Trophoblast cell (in vitro differentiated cells and primary cell): ENCODE data around the gene CYP26B1.

ENCODE experiments used
- DNase-seq, 2 donors: peaks; one replicate each; pipeline ENCODE4 v3.0.0-alpha.2; 2016
- H2AFZ ChIP-seq: 2 replicates; pipeline ENCODE4 v1.6.1; 2013; ENCODE audit warnings: low read length, moderate library complexity, mild to moderate bottlenecking; ENCODE audit not compliant: insufficient read depth, poor library complexity
- H2AK5ac ChIP-seq: 2 replicates; pipeline ENCODE4 v1.6.1; 2013; ENCODE audit warnings: mild to moderate bottlenecking, low read length
- H2BK120ac ChIP-seq: 2 replicates; pipeline ENCODE4 v1.6.1; 2013; ENCODE audit warnings: low read length, mild to moderate bottlenecking, moderate library complexity; ENCODE audit not compliant: insufficient read depth, poor library complexity
- H2BK12ac ChIP-seq: 2 replicates; pipeline ENCODE4 v1.6.1; 2013; ENCODE audit warnings: mild to moderate bottlenecking, low read length, moderate library complexity
- H2BK5ac ChIP-seq: 2 replicates; pipeline ENCODE4 v1.6.1; 2013; ENCODE audit warnings: low read length, low read depth, moderate library complexity, mild to moderate bottlenecking; ENCODE audit not compliant: poor library complexity
- H3K14ac ChIP-seq: 2 replicates; pipeline ENCODE4 v1.6.1; 2013; ENCODE audit warnings: mild to moderate bottlenecking, low read length
- H3K18ac ChIP-seq: 2 replicates; pipeline ENCODE4 v1.6.1; 2013; ENCODE audit warnings: mild to moderate bottlenecking, low read length
- H3K23ac ChIP-seq: 2 replicates; pipeline ENCODE4 v1.6.1; 2013; ENCODE audit warnings: low read length
- H3K27ac ChIP-seq: 2 replicates; pipeline ENCODE4 v1.5.1; 2013; ENCODE audit warnings: low read depth, mild to moderate bottlenecking, inconsistent platforms, low read length, moderate library complexity
- H3K27me3 ChIP-seq: 2 replicates; pipeline ENCODE4 v1.6.1; 2013; ENCODE audit warnings: inconsistent platforms, mild to moderate bottlenecking, low read length, moderate library complexity; ENCODE audit not compliant: insufficient read depth
- H3K36me3 ChIP-seq, 2 experiments: 1 replicate in 1 of 2; 2 replicates in 1 of 2; pipeline ENCODE4 v1.6.1; 2013; ENCODE audit warnings: low read length in 2 of 2, mild to moderate bottlenecking in 2 of 2, moderate library complexity in 1 of 2; ENCODE audit not compliant: insufficient read depth in 2 of 2, control insufficient read depth in 1 of 2
- H3K4ac ChIP-seq: 2 replicates; pipeline ENCODE4 v1.6.1; 2013; ENCODE audit warnings: low read depth, mild to moderate bottlenecking, low read length, moderate library complexity
- H3K4me1 ChIP-seq, 2 experiments: 1 replicate in 1 of 2; 2 replicates in 1 of 2; pipeline ENCODE4 v1.6.1; 2013; ENCODE audit warnings: low read length in 2 of 2, mild to moderate bottlenecking in 2 of 2, moderate library complexity in 1 of 2; ENCODE audit not compliant: insufficient read depth in 2 of 2, control insufficient read depth in 1 of 2
- H3K4me2 ChIP-seq: 2 replicates; pipeline ENCODE4 v1.6.1; 2013; ENCODE audit warnings: inconsistent platforms, mild to moderate bottlenecking, low read length, moderate library complexity
- H3K4me3 ChIP-seq: 2 replicates; pipeline ENCODE4 v1.5.1; 2013; ENCODE audit warnings: mild to moderate bottlenecking, low read depth, low read length, inconsistent platforms
- H3K79me1 ChIP-seq: one replicate; pipeline ENCODE4 v1.6.1; 2013; ENCODE audit warnings: low read length
- H3K79me2 ChIP-seq: 2 replicates; pipeline ENCODE4 v1.6.1; 2013; ENCODE audit warnings: low read length, mild to moderate bottlenecking; ENCODE audit not compliant: control insufficient read depth, insufficient read depth, poor library complexity
- H3K9ac ChIP-seq: 2 replicates; pipeline ENCODE4 v1.6.1; 2013; ENCODE audit warnings: mild to moderate bottlenecking, low read length
- H3K9me3 ChIP-seq: 2 replicates; pipeline ENCODE4 v1.6.1; 2013; ENCODE audit warnings: low read depth, mild to moderate bottlenecking, control low read depth, inconsistent platforms, low read length; ENCODE audit not compliant: insufficient read depth
- H4K12ac ChIP-seq: 2 replicates; pipeline ENCODE4 v1.6.1; 2013; ENCODE audit warnings: low read depth, mild to moderate bottlenecking, low read length, moderate library complexity
- H4K8ac ChIP-seq: 2 replicates; pipeline ENCODE4 v1.6.1; 2013; ENCODE audit warnings: low read depth, mild to moderate bottlenecking, low read length, moderate library complexity
- H4K91ac ChIP-seq: one replicate; pipeline ENCODE4 v1.6.1; 2013; ENCODE audit warnings: low read depth, mild to moderate bottlenecking, low read length, moderate library complexity
- WGBS: extraction: QIAGEN DNeasy Blood & Tissue Kit; methylation state at CpG from one replicate; pipeline ENCODE4 v1.1.7; 2013; ENCODE audit warnings: missing lambda C conversion rate; ENCODE audit not compliant: insufficient read length, insufficient coverage; ENCODE audit errors: extremely low coverage; 5-methylcytosine and 5-hydroxymethylcytosine counted together

CYP26B1 gene

GRCh38 chr2:72155737-72156136 lies 8.1 kb upstream of the CYP26B1 start:
- no peak overlapping the region for H2AK5ac ChIP-seq
- H3K27me3 ChIP-seq: no peaks in the 10 kb centered on the region
- H3K23ac ChIP-seq: no peak overlapping the region
- no peak overlapping the region for H2BK120ac ChIP-seq
- no peak overlapping the region for H3K18ac ChIP-seq
- no peak overlapping the region for H4K8ac ChIP-seq
- peaks cover 4 to 6% of the 10 kb centered on the region in 2 experiments for H3K4me1 ChIP-seq
- H3K4me3 ChIP-seq: no peak overlapping the region
- WGBS: no CpG with 5 or more reads among the region's 5 CpGs
- H3K9me3 ChIP-seq: no peaks in the 10 kb centered on the region
- no peak overlapping the region for H3K27ac ChIP-seq
- H3K79me1 ChIP-seq: no peaks in the 10 kb centered on the region
- H2BK12ac ChIP-seq: no peak overlapping the region
- no peak overlapping the region for H4K12ac ChIP-seq
- H3K4me2 ChIP-seq: no peak overlapping the region
- H3K36me3 ChIP-seq: no peaks in the 10 kb centered on the region
- H4K91ac ChIP-seq: no peak overlapping the region
- no peak overlapping the region for H2BK5ac ChIP-seq
- no peak overlapping the region for H3K9ac ChIP-seq
- H3K4ac ChIP-seq: no peak overlapping the region
- DNase-seq: no peak
- H3K79me2 ChIP-seq: no peaks in the 10 kb centered on the region
- H3K14ac ChIP-seq: no peak overlapping the region
- H2AFZ ChIP-seq: no peak overlapping the region

GRCh38 chr2:72155151-72155550 lies 7.5 kb upstream of the CYP26B1 start:
- no peak overlapping the region for H4K12ac ChIP-seq
- no peak overlapping the region for H2AFZ ChIP-seq
- peaks cover 4 to 7% of the 10 kb centered on the region in 2 experiments for H3K4me1 ChIP-seq
- H3K4ac ChIP-seq: no peak overlapping the region
- H3K14ac ChIP-seq: no peak overlapping the region
- H3K4me2 ChIP-seq: no peak overlapping the region
- no peaks in the 10 kb centered on the region for H3K79me2 ChIP-seq
- H3K4me3 ChIP-seq: no peak overlapping the region
- WGBS: no CpG with 5 or more reads among the region's 3 CpGs
- no peak overlapping the region for H2BK12ac ChIP-seq
- H2BK5ac ChIP-seq: no peak overlapping the region
- H2BK120ac ChIP-seq: no peak overlapping the region
- DNase-seq: no peak
- no peaks in the 10 kb centered on the region for H3K36me3 ChIP-seq
- no peak overlapping the region for H3K9ac ChIP-seq
- H3K18ac ChIP-seq: no peak overlapping the region
- no peak overlapping the region for H3K23ac ChIP-seq
- no peak overlapping the region for H2AK5ac ChIP-seq
- no peaks in the 10 kb centered on the region for H3K79me1 ChIP-seq
- no peak overlapping the region for H4K91ac ChIP-seq
- H3K27me3 ChIP-seq: no peaks in the 10 kb centered on the region
- no peak overlapping the region for H4K8ac ChIP-seq
- no peaks in the 10 kb centered on the region for H3K9me3 ChIP-seq
- no peak overlapping the region for H3K27ac ChIP-seq

- H2BK12ac ChIP-seq: no peak overlapping the region
- no CpG with 5 or more reads among the region's 16 CpGs for WGBS
- no peak overlapping the region for H3K4me3 ChIP-seq
- H3K4me1 ChIP-seq: peaks cover 8 to 13% of the 10 kb centered on the region in 2 experiments
- no peak overlapping the region for H2BK120ac ChIP-seq
- H3K14ac ChIP-seq: no peak overlapping the region
- no peak overlapping the region for H4K8ac ChIP-seq
- H3K27ac ChIP-seq: no peak overlapping the region
- H3K4ac ChIP-seq: no peak overlapping the region
- H3K4me2 ChIP-seq: no peak overlapping the region
- DNase-seq: no peak
- H3K79me2 ChIP-seq: no peaks in the 10 kb centered on the region
- no peak overlapping the region for H3K23ac ChIP-seq
- no peaks in the 10 kb centered on the region for H3K9me3 ChIP-seq
- peaks cover 6% of the 10 kb centered on the region for H3K27me3 ChIP-seq
- H2AFZ ChIP-seq: no peak overlapping the region
- H3K18ac ChIP-seq: no peak overlapping the region
- no peak overlapping the region for H3K9ac ChIP-seq
- H2BK5ac ChIP-seq: no peak overlapping the region
- no peaks in the 10 kb centered on the region for H3K79me1 ChIP-seq
- H4K91ac ChIP-seq: no peak overlapping the region
- H3K36me3 ChIP-seq: no peaks in the 10 kb centered on the region
- no peak overlapping the region for H2AK5ac ChIP-seq
- H4K12ac ChIP-seq: no peak overlapping the region
These were observed 6.8 kb upstream of the CYP26B1 start for GRCh38 chr2:72154386-72154975.

- Histone ChIP-seq H2BK12ac (no peak overlapping the region), H2AK5ac (no peak overlapping the region), H3K4me3 (no peak overlapping the region), H3K4ac (no peak overlapping the region), H3K23ac (no peak overlapping the region), H3K4me1 (peaks cover 12 to 19% of the 10 kb centered on the region in 2 experiments), H3K79me2 (no peaks in the 10 kb centered on the region), H2BK120ac (no peak overlapping the region), H3K27me3 (peaks cover 11% of the 10 kb centered on the region), H2BK5ac (no peak overlapping the region), H4K8ac (no peak overlapping the region), H3K9me3 (no peaks in the 10 kb centered on the region), H3K14ac (no peak overlapping the region), H3K27ac (no peak overlapping the region), H2AFZ (no peak overlapping the region), H3K18ac (no peak overlapping the region), H4K12ac (no peak overlapping the region), H3K79me1 (no peaks in the 10 kb centered on the region), H4K91ac (no peak overlapping the region), H3K36me3 (no peaks in the 10 kb centered on the region), H3K4me2 (no peak overlapping the region), H3K9ac (no peak overlapping the region)
- WGBS: no CpG with 5 or more reads among the region's 5 CpGs
- no peak for DNase-seq
These were observed 6.3 kb upstream of the CYP26B1 start for GRCh38 chr2:72153924-72154323.
